Caco-2 (cell line): ENCODE measurements around the gene ST6GAL1. TPM values are rescaled to one million over a fixed set of nuclear protein-coding genes. Genes with fewer than 3 reads are reported as not detected.
"Not testable (repeated sequence)": the region's sequence is repeated elsewhere in the genome, so short reads cannot be mapped to it uniquely, and the experiment has no call there.

Experiments used
- BruUV-seq: library from RNA; stranded (reverse); fragments of 400-500 nt; replicated peaks from 2 replicates; lab custom pipeline; 2021; lab: Mats Ljungman, UMichigan
- CTCF ChIA-PET: fragments of 300-600 bp; sonication (Branson Sonifier 250); formaldehyde crosslinking; loops from one replicate; lab custom pipeline; 2022; ENCODE audit warnings: antibody characterized with exemption; lab: Charles Lee
- POLR2A ChIA-PET: fragments of 300-600 bp; sonication (Branson Sonifier 250); formaldehyde crosslinking; loops from one replicate; lab custom pipeline; 2022; ENCODE audit warnings: antibody characterized with exemption; lab: Charles Lee
- DNase-seq, 2 experiments: peaks; one replicate each; pipeline versions ENCODE4 v3.0.0 to v3.0.0-alpha.2; 2020 to 2022
- H3K27me3 ChIP-seq: replicated peaks from 2 replicates; pipeline ENCODE4 v1.6.0; 2011; ENCODE audit warnings: low read length; ENCODE audit not compliant: control insufficient read depth, insufficient read depth
- H3K36me3 ChIP-seq: 2 replicates; pipeline ENCODE4 v1.5.1; 2011; ENCODE audit warnings: low read length; ENCODE audit not compliant: control insufficient read depth, insufficient read depth
- H3K4me1 ChIP-seq: fragments of 250-450 bp; sonication (Bioruptor Pico); 2 replicates; pipeline ENCODE4 v1.5.1; 2020; ENCODE audit warnings: mild to moderate bottlenecking
- H3K4me3 ChIP-seq: 2 replicates; pipeline ENCODE4 v1.5.1; 2011; ENCODE audit warnings: low read depth, mild to moderate bottlenecking, control low read depth, low read length
- H3K9me3 ChIP-seq: fragments of 250-450 bp; sonication (Bioruptor Pico); 2 replicates; pipeline ENCODE4 v1.5.1; 2020; ENCODE audit warnings: mild to moderate bottlenecking, moderate library complexity
- H3K27ac Mint-ChIP-seq: one replicate; pipeline ENCODE4 v1.8.0; 2022; ENCODE audit warnings: mixed read lengths; ENCODE audit not compliant: unreplicated experiment
- H3K27me3 Mint-ChIP-seq: one replicate; pipeline ENCODE4 v1.8.0; 2022; ENCODE audit warnings: mixed read lengths; ENCODE audit not compliant: insufficient read depth, unreplicated experiment
- H3K36me3 Mint-ChIP-seq: one replicate; pipeline ENCODE4 v1.8.0; 2022; ENCODE audit warnings: mild to moderate bottlenecking, mixed read lengths; ENCODE audit not compliant: insufficient read depth, unreplicated experiment
- H3K4me1 Mint-ChIP-seq: one replicate; pipeline ENCODE4 v1.8.0; 2022; ENCODE audit warnings: low read depth, mixed read lengths; ENCODE audit not compliant: unreplicated experiment
- H3K4me3 Mint-ChIP-seq: one replicate; pipeline ENCODE4 v1.8.0; 2022; ENCODE audit warnings: mild to moderate bottlenecking, moderate library complexity, mixed read lengths; ENCODE audit not compliant: unreplicated experiment
- H3K9me3 Mint-ChIP-seq: one replicate; pipeline ENCODE4 v1.8.0; 2022; ENCODE audit warnings: mixed read lengths; ENCODE audit not compliant: unreplicated experiment
- CTCF ChIP-seq, 2 experiments: fragments of 200-600 bp in 1 of 2; IDR thresholded peaks; 1 replicate in 1 of 2; 2 replicates in 1 of 2; pipeline versions ENCODE4 v1.5.1 to v1.8.0; 2011 to 2022; ENCODE audit warnings: antibody characterized with exemption in 1 of 2, control low read depth in 1 of 2, inconsistent platforms in 1 of 2, low read depth in 1 of 2, low read length in 1 of 2, mild to moderate bottlenecking in 1 of 2, moderate library complexity in 1 of 2; ENCODE audit not compliant: insufficient read depth in 1 of 2, severe bottlenecking in 1 of 2, unreplicated experiment in 1 of 2
- intact Hi-C: fragments of 100-400 bp; cut with micrococcal nuclease; formaldehyde crosslinking; loops from one replicate; pipeline ENCODE4 v1.10.0; 2022; ENCODE audit not compliant: unreplicated experiment
- total RNA-seq: library from RNA; stranded (reverse); gene quantifications from 2 replicates; pipeline ENCODE4 v1.2.3, GENCODE V29; 2022

The ST6GAL1 gene
- total RNA-seq, 1 experiment from 2014 or later: 34.6 TPM

- peaks cover 31% of the 10 kb centered on the region for H3K9me3 Mint-ChIP-seq
- H3K4me1 Mint-ChIP-seq, intact Hi-C loops, BruUV-seq, H3K27ac Mint-ChIP-seq, DNase-seq, H3K4me3 Mint-ChIP-seq, H3K4me3 ChIP-seq, H3K4me1 ChIP-seq, H3K9me3 ChIP-seq, H3K27me3 ChIP-seq, H3K27me3 Mint-ChIP-seq, H3K36me3 ChIP-seq, CTCF ChIA-PET, POLR2A ChIA-PET: not testable (repeated sequence)
- peaks cover 26% of the 10 kb centered on the region for H3K36me3 Mint-ChIP-seq
These were observed 124.1 kb downstream of the ST6GAL1 start for GRCh38 chr3:187054433-187054832.

- Mint-ChIP-seq H3K9me3 (peaks cover 31% of the 10 kb centered on the region), H3K36me3 (peaks cover 22% of the 10 kb centered on the region)
- BruUV-seq, H3K27ac Mint-ChIP-seq, H3K9me3 ChIP-seq, H3K27me3 ChIP-seq, H3K4me3 ChIP-seq, POLR2A ChIA-PET, CTCF ChIA-PET, H3K4me3 Mint-ChIP-seq, H3K27me3 Mint-ChIP-seq, DNase-seq, H3K4me1 ChIP-seq, H3K36me3 ChIP-seq, H3K4me1 Mint-ChIP-seq, intact Hi-C loops: not testable (repeated sequence)
These were observed 127.5 kb downstream of the ST6GAL1 start for GRCh38 chr3:187057803-187058202.

GRCh38 chr3:187061748-187062147 lies 131.4 kb downstream of the ST6GAL1 start:
- H3K4me1 Mint-ChIP-seq: peaks cover 28% of the 10 kb centered on the region
- POLR2A ChIA-PET: no interaction called here
- peaks cover 19% of the 10 kb centered on the region for H3K36me3 Mint-ChIP-seq
- BruUV-seq: no TSS peak
- CTCF ChIA-PET: no interaction called here
- no peaks in the 10 kb centered on the region for H3K27me3 ChIP-seq
- H3K27me3 Mint-ChIP-seq: no peaks in the 10 kb centered on the region
- no peak for TF ChIP-seq CTCF (IDR thresholded peaks at IDR 0.05; ENCODE audit: insufficient read depth in 1 of 2, low read depth in 1 of 2, low read length in 1 of 2, severe bottlenecking in 1 of 2, unreplicated experiment in 1 of 2)
- peaks cover 10% of the 10 kb centered on the region for H3K9me3 Mint-ChIP-seq
- H3K4me3 Mint-ChIP-seq: no peak overlapping the region
- H3K36me3 ChIP-seq: peaks cover 3% of the 10 kb centered on the region
- peaks cover 27% of the 10 kb centered on the region for H3K4me1 ChIP-seq
- peak overlapping the region; percentile 33 for H3K27ac Mint-ChIP-seq
- 0 out of 2 replicates have a peak, but pooled peaks cover 5% of the 10 kb centered on the region for H3K9me3 ChIP-seq
- H3K4me3 ChIP-seq: no peak overlapping the region
- no peak for DNase-seq
- intact Hi-C loops: loop anchor here (2.0 to 5.0 kb wide), 3 partner anchors 79 to 213 kb away; partner anchors contain the start of gene ST6GAL1

- H3K4me1 ChIP-seq: peaks cover 27% of the 10 kb centered on the region
- peaks cover 2% of the 10 kb centered on the region for H3K36me3 ChIP-seq
- no peak overlapping the region for H3K4me3 ChIP-seq
- no TSS peak for BruUV-seq
- peak overlapping the region; percentile 50 for H3K4me3 Mint-ChIP-seq
- peak in 1 of 2 experiments; percentile 37 for DNase-seq
- H3K27me3 Mint-ChIP-seq: no peaks in the 10 kb centered on the region
- intact Hi-C loops: loop anchor here (1.0 to 5.0 kb wide), 4 partner anchors 21 to 214 kb away; partner anchors contain the start of gene ST6GAL1
- H3K27me3 ChIP-seq: no peaks in the 10 kb centered on the region
- H3K9me3 ChIP-seq: 0 out of 2 replicates have a peak, but pooled peaks cover 5% of the 10 kb centered on the region
- POLR2A ChIA-PET: no interaction called here
- CTCF ChIA-PET: interaction anchor here (0.8 to 1.0 kb wide), 2 partner anchors 22 to 51 kb away, joined by 3 to 5 read pairs; no protein-coding TSS in a partner anchor
- H3K9me3 Mint-ChIP-seq: peaks cover under 1% of the 10 kb centered on the region
- peaks cover 12% of the 10 kb centered on the region for H3K36me3 Mint-ChIP-seq
- TF ChIP-seq CTCF (IDR thresholded peaks at IDR 0.05; ENCODE audit: insufficient read depth in 1 of 2, low read depth in 1 of 2, low read length in 1 of 2, severe bottlenecking in 1 of 2, unreplicated experiment in 1 of 2): no peak
- H3K4me1 Mint-ChIP-seq: peaks cover 28% of the 10 kb centered on the region
- H3K27ac Mint-ChIP-seq: peak overlapping the region; percentile 97
These were observed 132.3 kb downstream of the ST6GAL1 start for GRCh38 chr3:187062526-187063177.
